ENCODE results near the gene PSMG3.

PSMG3 gene

GRCh38 chr7:1544178-1544895 is 25.5 kb downstream of the PSMG3 start:
- DNase-seq (ENCODE audit: low read depth), result no peak
- H3K4me3 ChIP-seq (ENCODE audit: low read length), result no peak overlapping the region
- TF ChIP-seq CTCF (conservative IDR thresholded peaks at IDR 0.05; ENCODE audit: low read length), result no peak

- DNase-seq (ENCODE audit: low read depth), result no peak
- TF ChIP-seq CTCF (conservative IDR thresholded peaks at IDR 0.05; ENCODE audit: low read length), result no peak
- no peak overlapping the region for H3K4me3 ChIP-seq (ENCODE audit: low read length)
Observed at GRCh38 chr7:1543826-1544177, 26.0 kb downstream of the PSMG3 start.

- no peak overlapping the region for H3K4me3 ChIP-seq (ENCODE audit: low read length)
- no peak for TF ChIP-seq CTCF (conservative IDR thresholded peaks at IDR 0.05; ENCODE audit: low read length)
- no peak for DNase-seq (ENCODE audit: low read depth)
Observed at GRCh38 chr7:1542841-1543747, 26.7 kb downstream of the PSMG3 start.

GRCh38 chr7:1542329-1542728 is 27.5 kb downstream of the PSMG3 start:
- no peak for TF ChIP-seq CTCF (conservative IDR thresholded peaks at IDR 0.05; ENCODE audit: low read length)
- H3K4me3 ChIP-seq (ENCODE audit: low read length), result no peak overlapping the region
- no peak for DNase-seq (ENCODE audit: low read depth)

GRCh38 chr7:1541431-1542162 is 28.2 kb downstream of the PSMG3 start:
- TF ChIP-seq CTCF (conservative IDR thresholded peaks at IDR 0.05; ENCODE audit: low read length), result no peak
- no peak for DNase-seq (ENCODE audit: low read depth)
- no peak overlapping the region for H3K4me3 ChIP-seq (ENCODE audit: low read length)

- TF ChIP-seq CTCF (conservative IDR thresholded peaks at IDR 0.05; ENCODE audit: low read length), result no peak
- no peak overlapping the region for H3K4me3 ChIP-seq (ENCODE audit: low read length)
- DNase-seq (ENCODE audit: low read depth), result no peak
Observed at GRCh38 chr7:1540776-1541271, 29.0 kb downstream of the PSMG3 start.

Measured in AG10803 (cell line).